AG04449 (cell line): ENCODE measurements around the gene KCNJ12.

Source experiments
- CTCF ChIA-PET: fragments of 350-600 bp; formaldehyde crosslinking; extraction: SDS; loops from one replicate; lab custom pipeline; 2021; ENCODE audit warnings: antibody characterized with exemption; lab: Yijun Ruan, JAX
- POLR2A ChIA-PET: fragments of 400-600, 350-600 bp; formaldehyde crosslinking; extraction: SDS; loops from one replicate; lab custom pipeline; 2020; ENCODE audit warnings: antibody characterized with exemption, inconsistent platforms; lab: Yijun Ruan, JAX
- DNase-seq: peaks from one replicate; pipeline ENCODE4 v3.0.0-alpha.2; 2010; ENCODE audit warnings: low read depth, low spot score
- H3K4me3 ChIP-seq: 2 replicates; pipeline ENCODE4 v1.5.1; 2011; ENCODE audit warnings: low read depth, mild to moderate bottlenecking, control low read depth, low read length
- TF ChIP-seq, protein P1 (sequence below): IDR thresholded peaks from one replicate; pipeline ENCODE4 v1.5.1; 2011; ENCODE audit warnings: mild to moderate bottlenecking, moderate library complexity, low read length, control low read depth, inconsistent platforms; ENCODE audit not compliant: insufficient read depth; ENCODE audit errors: missing control alignments

KCNJ12 gene

DNA sequence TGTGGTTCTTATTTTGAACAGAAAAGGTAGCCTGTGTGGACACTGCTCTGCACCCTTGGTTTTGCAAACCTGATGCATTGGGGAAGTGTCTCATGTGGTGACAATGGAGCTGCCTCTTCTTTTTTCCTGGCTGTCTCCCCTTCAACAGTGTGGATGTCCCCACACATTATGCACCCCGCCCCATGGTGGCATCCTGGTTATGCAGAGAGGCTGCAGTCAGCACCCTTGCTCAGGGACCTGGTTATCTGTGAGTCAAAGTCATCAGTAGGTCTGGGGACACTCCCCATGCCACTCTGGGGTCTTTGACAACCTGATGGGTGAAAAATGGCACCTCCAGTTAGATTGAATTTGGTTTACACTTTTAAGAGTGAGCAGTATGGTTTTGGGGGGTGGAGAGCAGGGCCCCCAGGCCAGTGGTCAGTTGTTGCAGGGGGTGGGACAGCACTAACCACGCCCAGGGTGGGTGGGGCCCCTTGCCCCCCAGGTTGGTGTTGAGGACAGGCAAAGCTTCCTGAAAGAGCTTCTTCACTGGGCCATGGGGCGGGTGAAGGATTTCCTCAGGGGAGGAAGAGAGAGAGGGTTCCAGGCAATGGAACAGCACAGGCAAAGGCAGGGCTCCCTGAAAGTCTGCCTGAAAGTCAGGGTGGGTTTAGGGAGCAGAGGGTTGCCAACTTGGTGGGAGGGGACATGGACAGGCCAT, 24.6 kb upstream of the KCNJ12 start:
- CTCF ChIA-PET = no interaction called here
- POLR2A ChIA-PET = no interaction called here
- no peak for DNase-seq
- TF ChIP-seq, protein P1, sequence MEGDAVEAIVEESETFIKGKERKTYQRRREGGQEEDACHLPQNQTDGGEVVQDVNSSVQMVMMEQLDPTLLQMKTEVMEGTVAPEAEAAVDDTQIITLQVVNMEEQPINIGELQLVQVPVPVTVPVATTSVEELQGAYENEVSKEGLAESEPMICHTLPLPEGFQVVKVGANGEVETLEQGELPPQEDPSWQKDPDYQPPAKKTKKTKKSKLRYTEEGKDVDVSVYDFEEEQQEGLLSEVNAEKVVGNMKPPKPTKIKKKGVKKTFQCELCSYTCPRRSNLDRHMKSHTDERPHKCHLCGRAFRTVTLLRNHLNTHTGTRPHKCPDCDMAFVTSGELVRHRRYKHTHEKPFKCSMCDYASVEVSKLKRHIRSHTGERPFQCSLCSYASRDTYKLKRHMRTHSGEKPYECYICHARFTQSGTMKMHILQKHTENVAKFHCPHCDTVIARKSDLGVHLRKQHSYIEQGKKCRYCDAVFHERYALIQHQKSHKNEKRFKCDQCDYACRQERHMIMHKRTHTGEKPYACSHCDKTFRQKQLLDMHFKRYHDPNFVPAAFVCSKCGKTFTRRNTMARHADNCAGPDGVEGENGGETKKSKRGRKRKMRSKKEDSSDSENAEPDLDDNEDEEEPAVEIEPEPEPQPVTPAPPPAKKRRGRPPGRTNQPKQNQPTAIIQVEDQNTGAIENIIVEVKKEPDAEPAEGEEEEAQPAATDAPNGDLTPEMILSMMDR = no peak
- no peak overlapping the region for H3K4me3 ChIP-seq

DNA sequence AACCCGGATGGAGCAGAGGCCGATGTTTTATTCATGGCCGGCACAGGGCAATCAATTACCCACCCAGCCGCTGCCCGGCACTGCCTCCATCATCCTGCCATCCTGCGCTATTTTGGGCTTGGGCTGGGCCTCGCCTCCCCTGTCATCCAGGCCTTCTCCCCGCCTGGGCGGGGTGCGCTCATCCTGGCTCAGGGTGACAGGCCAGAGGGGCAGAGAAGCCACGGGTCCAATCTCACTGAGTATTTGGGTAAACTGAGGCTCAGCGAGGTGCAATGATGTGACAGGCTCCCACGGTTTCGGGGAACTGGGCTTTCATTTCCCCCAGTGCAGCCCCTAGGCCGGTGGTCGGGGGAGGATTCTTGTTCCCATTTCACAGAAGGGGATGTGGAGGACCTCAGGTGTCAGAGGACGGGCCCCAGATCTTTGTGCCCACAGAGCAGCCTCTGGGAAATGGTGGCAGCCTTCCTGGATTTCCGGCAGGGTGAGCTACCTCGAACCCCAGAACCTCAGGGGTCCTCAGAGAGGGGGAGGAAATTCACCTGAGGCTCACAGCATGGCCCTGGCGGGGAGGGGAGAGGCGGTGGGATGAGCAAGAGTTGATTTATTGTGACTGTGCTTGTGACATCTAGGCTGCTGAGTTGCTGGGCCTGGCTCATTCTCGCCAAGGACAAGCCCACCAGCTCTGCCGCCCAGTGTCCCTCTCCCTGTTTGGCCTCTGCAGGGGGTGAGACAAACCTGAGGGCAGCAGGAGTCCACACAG, 23.8 kb upstream of the KCNJ12 start:
- ChIA-PET POLR2A (no interaction called here), CTCF (no interaction called here)
- TF ChIP-seq, protein P1 = no peak
- no peak for DNase-seq
- no peak overlapping the region for H3K4me3 ChIP-seq

DNA sequence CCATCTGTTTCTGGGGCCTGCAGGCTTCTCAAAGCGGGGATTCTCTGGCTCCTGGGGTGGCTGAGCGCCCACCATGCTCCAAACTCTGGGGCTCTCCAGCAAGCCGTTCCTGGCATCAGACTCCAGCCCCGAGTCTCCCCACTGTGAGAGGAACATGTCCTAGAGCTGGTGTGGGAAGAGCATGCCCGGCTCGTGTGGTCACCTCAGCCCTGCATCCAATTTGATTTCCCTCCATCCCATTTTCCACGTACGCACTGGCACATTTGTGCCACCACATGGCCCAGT, 23.2 kb upstream of the KCNJ12 start:
- no peak overlapping the region for H3K4me3 ChIP-seq
- TF ChIP-seq, protein P1 = no peak
- no peak for DNase-seq
- ChIA-PET POLR2A (no interaction called here), CTCF (no interaction called here)

DNA sequence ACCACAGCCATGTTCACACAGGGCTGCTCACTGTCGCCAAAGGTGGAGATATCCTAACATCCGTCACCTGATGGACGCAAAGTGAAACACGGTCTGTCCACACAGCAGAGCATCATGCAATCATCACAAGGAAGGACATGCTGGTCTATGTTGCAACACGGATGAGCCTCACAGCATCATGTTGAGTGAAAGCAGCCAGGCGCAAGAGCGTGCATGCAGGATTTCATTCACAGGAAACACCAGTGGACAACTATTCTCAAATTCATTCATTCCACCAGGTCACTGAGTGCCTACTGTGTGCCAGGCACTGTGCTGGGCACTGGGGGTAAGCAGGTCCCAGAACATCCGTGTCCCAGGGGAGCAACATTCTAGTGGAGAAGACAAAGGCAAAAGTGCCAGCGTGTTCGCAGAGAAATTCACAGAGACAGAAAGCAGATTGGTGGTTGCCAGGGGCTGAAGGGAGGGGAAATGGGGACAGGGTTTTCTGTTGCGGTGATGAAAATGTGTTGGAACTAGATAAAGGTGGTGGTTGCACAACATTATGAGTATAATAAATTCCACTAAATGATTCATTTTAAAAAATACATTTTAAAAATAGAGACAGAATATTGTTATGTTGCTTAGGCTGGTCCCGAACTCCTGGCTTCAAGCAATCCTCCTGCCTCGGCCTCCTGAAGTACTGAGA, 22.7 kb upstream of the KCNJ12 start:
- ChIA-PET CTCF (no interaction called here), POLR2A (no interaction called here)
- no peak for DNase-seq
- H3K4me3 ChIP-seq = no peak overlapping the region
- TF ChIP-seq, protein P1 = no peak

DNA sequence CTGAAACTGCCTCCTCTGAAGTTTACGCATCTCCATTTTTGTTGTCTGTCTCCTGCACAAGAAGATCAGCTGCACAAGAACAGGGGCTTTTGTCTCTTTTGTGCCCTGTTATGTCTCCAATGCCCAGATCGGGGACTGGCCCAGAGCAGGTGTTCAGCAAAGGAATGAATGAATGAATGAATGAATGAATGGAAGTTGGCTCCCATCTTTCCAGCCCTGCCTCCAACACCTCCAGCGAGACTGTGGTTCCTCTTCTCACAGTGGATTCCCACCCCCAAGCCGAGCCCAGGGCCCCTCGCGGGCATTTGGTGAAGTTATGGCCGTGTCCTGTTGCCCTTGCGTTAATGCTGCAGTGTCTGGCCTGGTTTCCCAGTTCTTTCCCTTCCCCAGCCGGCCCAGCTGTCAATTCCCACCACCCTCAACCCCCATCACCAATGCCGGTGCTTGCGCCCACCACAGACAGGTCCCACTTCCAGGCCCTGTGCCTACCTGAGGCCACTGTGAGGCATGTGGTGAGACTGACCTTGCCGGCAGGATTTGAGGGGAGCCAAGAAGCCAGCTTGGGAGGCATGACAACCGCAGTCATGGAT, 21.3 kb upstream of the KCNJ12 start:
- ChIA-PET POLR2A (no interaction called here), CTCF (no interaction called here)
- DNase-seq = no peak
- H3K4me3 ChIP-seq = no peak overlapping the region
- TF ChIP-seq, protein P1 = no peak

DNA sequence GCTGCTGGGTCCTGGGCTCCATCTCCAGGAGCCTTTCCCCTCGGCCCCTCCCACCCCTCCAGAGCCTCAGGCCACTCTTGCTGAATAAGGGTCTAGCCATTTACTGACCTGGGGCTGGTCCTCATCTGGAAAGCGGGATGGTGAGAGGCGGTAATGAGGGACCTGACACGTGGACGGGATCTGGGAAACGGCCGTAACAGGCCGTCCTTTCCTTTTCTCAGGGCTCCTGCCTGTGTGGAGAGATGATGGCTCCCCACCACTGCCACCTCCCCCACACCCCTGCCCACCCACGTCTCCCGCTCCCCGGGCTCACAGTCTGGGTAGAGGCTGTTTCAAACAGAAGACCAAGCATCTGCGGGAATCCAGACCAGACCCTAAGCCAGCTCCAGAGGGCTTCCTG, 20.6 kb upstream of the KCNJ12 start:
- DNase-seq = no peak
- ChIA-PET CTCF (no interaction called here), POLR2A (no interaction called here)
- TF ChIP-seq, protein P1 = no peak
- no peak overlapping the region for H3K4me3 ChIP-seq
